ENCODE measurements around the gene UCK2. TPM values are rescaled to one million over a fixed set of nuclear protein-coding genes. Genes with fewer than 3 reads are reported as not detected.

Gene UCK2
- total RNA-seq, 1 donor from 2014 or later = 49.8 TPM

GRCh38 chr1:165902565-165902964, 75.2 kb downstream of the UCK2 start:
- Mint-ChIP-seq H3K27me3 (ENCODE audit: unreplicated experiment) (no peaks in the 10 kb centered on the region), H3K36me3 (ENCODE audit: unreplicated experiment) (peaks cover 29% of the 10 kb centered on the region), H3K4me3 (ENCODE audit: unreplicated experiment) (no peak overlapping the region), H3K27ac (ENCODE audit: unreplicated experiment) (peak overlapping the region; percentile 31), H3K4me1 (ENCODE audit: unreplicated experiment) (peaks cover 54% of the 10 kb centered on the region), H3K9me3 (ENCODE audit: unreplicated experiment) (no peaks in the 10 kb centered on the region)
- no peak for DNase-seq (ENCODE audit: extremely low spot score, unreplicated experiment)
- TF ChIP-seq, protein P1, sequence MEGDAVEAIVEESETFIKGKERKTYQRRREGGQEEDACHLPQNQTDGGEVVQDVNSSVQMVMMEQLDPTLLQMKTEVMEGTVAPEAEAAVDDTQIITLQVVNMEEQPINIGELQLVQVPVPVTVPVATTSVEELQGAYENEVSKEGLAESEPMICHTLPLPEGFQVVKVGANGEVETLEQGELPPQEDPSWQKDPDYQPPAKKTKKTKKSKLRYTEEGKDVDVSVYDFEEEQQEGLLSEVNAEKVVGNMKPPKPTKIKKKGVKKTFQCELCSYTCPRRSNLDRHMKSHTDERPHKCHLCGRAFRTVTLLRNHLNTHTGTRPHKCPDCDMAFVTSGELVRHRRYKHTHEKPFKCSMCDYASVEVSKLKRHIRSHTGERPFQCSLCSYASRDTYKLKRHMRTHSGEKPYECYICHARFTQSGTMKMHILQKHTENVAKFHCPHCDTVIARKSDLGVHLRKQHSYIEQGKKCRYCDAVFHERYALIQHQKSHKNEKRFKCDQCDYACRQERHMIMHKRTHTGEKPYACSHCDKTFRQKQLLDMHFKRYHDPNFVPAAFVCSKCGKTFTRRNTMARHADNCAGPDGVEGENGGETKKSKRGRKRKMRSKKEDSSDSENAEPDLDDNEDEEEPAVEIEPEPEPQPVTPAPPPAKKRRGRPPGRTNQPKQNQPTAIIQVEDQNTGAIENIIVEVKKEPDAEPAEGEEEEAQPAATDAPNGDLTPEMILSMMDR (IDR thresholded peaks at IDR 0.05) = no peak

DNA sequence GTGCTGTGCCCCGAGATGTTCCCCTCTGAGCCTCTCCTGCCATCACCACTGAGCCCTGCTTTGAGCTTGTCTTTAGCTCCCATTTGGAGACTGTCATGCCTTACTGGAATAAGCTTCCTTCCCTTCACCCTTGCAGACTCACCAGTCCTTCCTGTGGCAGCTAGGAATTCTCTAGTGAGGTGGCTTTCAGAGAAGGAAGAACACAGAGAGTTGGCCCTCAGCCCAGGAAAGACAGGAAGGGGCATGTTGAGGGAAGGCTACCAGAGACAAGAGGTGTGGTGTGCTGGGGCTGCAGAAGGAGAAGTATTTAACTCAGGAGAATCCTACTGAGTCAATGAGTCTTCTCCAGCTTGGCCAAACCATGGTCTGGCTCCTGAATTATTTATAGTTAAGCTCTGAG, 76.3 kb downstream of the UCK2 start:
- H3K4me1 Mint-ChIP-seq (ENCODE audit: unreplicated experiment) = peaks cover 43% of the 10 kb centered on the region

GRCh38 chr1:165904948-165905347, 77.5 kb downstream of the UCK2 start:
- H3K9me3 Mint-ChIP-seq (ENCODE audit: unreplicated experiment) = no peaks in the 10 kb centered on the region
- H3K4me3 Mint-ChIP-seq (ENCODE audit: unreplicated experiment) = no peak overlapping the region
- no peak overlapping the region for H3K27ac Mint-ChIP-seq (ENCODE audit: unreplicated experiment)
- no peaks in the 10 kb centered on the region for H3K27me3 Mint-ChIP-seq (ENCODE audit: unreplicated experiment)
- no peak for DNase-seq (ENCODE audit: extremely low spot score, unreplicated experiment)
- TF ChIP-seq, protein P1 (IDR thresholded peaks at IDR 0.05) = no peak
- H3K4me1 Mint-ChIP-seq (ENCODE audit: unreplicated experiment) = peaks cover 31% of the 10 kb centered on the region
- peaks cover 39% of the 10 kb centered on the region for H3K36me3 Mint-ChIP-seq (ENCODE audit: unreplicated experiment)

More for the DNA sequence above, 76.3 kb downstream of the UCK2 start:
- Mint-ChIP-seq H3K4me3 (ENCODE audit: unreplicated experiment) (no peak overlapping the region), H3K9me3 (ENCODE audit: unreplicated experiment) (no peaks in the 10 kb centered on the region), H3K27ac (ENCODE audit: unreplicated experiment) (peak overlapping the region; percentile 65), H3K36me3 (ENCODE audit: unreplicated experiment) (peaks cover 34% of the 10 kb centered on the region), H3K27me3 (ENCODE audit: unreplicated experiment) (no peaks in the 10 kb centered on the region)
- TF ChIP-seq, protein P1 (IDR thresholded peaks at IDR 0.05) = no peak
- DNase-seq (ENCODE audit: extremely low spot score, unreplicated experiment) = no peak

DNA sequence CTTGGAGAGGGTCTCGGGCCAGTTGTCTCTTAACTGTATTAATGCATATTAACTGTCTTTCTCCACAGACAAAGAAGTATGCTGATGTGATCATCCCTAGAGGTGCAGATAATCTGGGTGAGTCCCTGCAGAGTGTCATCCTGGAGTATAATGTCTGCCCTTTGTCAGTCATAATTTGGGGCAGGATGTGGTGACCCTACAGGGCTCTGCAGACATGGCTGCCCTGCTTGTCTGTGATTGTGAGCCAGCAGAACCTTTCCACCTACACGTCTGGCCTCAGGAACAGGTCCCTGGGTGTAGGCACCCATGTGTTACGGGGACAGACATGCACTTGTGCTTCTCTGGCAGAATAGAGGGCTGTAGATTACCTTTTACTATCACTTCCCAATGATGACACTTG, 78.4 kb downstream of the UCK2 start:
- H3K9me3 Mint-ChIP-seq (ENCODE audit: unreplicated experiment) = no peaks in the 10 kb centered on the region

DNA sequence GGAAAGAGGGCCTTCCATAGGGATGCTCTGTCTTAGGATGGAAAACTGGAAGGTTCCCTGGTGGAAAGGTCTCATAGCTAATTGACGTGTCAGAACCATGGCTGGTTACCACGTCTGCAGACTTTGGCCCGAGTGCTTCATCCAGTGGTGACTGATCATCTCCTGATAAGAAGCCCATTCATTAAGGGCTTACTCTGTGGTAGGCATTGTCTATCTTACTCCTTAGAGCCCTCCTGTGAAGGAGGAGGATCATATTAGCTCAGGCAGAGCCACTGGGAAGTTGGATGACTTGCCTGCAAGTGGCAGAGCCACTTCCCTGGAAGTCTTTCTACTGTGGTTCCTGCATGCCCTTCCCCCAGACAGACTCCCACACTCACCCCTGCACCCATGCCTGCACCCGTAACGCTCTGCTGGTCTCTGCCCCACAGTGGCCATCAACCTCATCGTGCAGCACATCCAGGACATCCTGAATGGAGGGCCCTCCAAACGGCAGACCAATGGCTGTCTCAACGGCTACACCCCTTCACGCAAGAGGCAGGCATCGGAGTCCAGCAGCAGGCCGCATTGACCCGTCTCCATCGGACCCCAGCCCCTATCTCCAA, 79.9 kb downstream of the UCK2 start:
- TF ChIP-seq, protein P1 (IDR thresholded peaks at IDR 0.05) = no peak
- Mint-ChIP-seq H3K4me3 (ENCODE audit: unreplicated experiment) (no peak overlapping the region), H3K9me3 (ENCODE audit: unreplicated experiment) (no peaks in the 10 kb centered on the region), H3K4me1 (ENCODE audit: unreplicated experiment) (peaks cover 28% of the 10 kb centered on the region), H3K27ac (ENCODE audit: unreplicated experiment) (no peak overlapping the region), H3K27me3 (ENCODE audit: unreplicated experiment) (no peaks in the 10 kb centered on the region), H3K36me3 (ENCODE audit: unreplicated experiment) (peaks cover 34% of the 10 kb centered on the region)
- DNase-seq (ENCODE audit: extremely low spot score, unreplicated experiment) = no peak

More for the DNA sequence above, 78.4 kb downstream of the UCK2 start:
- Mint-ChIP-seq H3K27me3 (ENCODE audit: unreplicated experiment) (no peaks in the 10 kb centered on the region), H3K4me3 (ENCODE audit: unreplicated experiment) (no peak overlapping the region), H3K36me3 (ENCODE audit: unreplicated experiment) (peaks cover 39% of the 10 kb centered on the region), H3K4me1 (ENCODE audit: unreplicated experiment) (peaks cover 28% of the 10 kb centered on the region), H3K27ac (ENCODE audit: unreplicated experiment) (no peak overlapping the region)
- TF ChIP-seq, protein P1 (IDR thresholded peaks at IDR 0.05) = no peak
- no peak for DNase-seq (ENCODE audit: extremely low spot score, unreplicated experiment)

Data from osteocyte (in vitro differentiated cells).